ENCODE measurements around the gene CASKIN1.

CASKIN1 gene

GRCh38 chr16:2188395-2188794, 8.0 kb downstream of the CASKIN1 start:
- no peak overlapping the region for H3K4me3 ChIP-seq (ENCODE audit: low read depth, low read length)
- DNase-seq (ENCODE audit: low read depth), result no peak
- in situ Hi-C loops (cut with HindIII; ENCODE audit: low sequenced_read_pairs), result no loop called here
- TF ChIP-seq CTCF (IDR thresholded peaks at IDR 0.05; ENCODE audit: low read depth, low read length, missing control alignments), result no peak

- no peak overlapping the region for H3K4me3 ChIP-seq (ENCODE audit: low read depth, low read length)
- TF ChIP-seq CTCF (IDR thresholded peaks at IDR 0.05; ENCODE audit: low read depth, low read length, missing control alignments), result no peak
- in situ Hi-C loops (cut with HindIII; ENCODE audit: low sequenced_read_pairs), result no loop called here
- DNase-seq (ENCODE audit: low read depth), result no peak
Measured at GRCh38 chr16:2187212-2187611, 9.2 kb downstream of the CASKIN1 start.

GRCh38 chr16:2186505-2186904, 9.9 kb downstream of the CASKIN1 start:
- H3K4me3 ChIP-seq (ENCODE audit: low read depth, low read length), result no peak overlapping the region
- DNase-seq (ENCODE audit: low read depth), result no peak
- in situ Hi-C loops (cut with HindIII; ENCODE audit: low sequenced_read_pairs), result no loop called here
- no peak for TF ChIP-seq CTCF (IDR thresholded peaks at IDR 0.05; ENCODE audit: low read depth, low read length, missing control alignments)

DNA sequence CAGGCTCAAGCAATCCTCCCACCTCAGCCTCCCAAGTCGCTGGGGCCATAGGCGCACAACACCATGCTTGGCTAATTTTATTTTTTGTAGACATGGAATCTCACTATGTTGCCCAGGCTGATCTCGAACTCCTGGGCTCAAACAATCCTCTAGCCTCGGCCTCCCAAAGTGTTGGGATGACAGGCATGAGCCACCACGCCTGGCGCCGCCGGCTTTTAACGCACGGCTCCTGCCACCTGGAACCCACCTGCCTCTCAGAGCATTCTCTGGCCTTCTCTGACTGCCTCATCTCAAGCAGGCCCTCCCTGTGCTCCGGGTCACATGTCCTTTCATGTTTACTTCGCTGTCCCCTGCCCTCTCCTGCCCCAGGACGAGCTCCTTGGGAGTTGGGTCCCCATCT, 10.3 kb downstream of the CASKIN1 start:
- in situ Hi-C loops (cut with HindIII; ENCODE audit: low sequenced_read_pairs), result no loop called here
- TF ChIP-seq CTCF (IDR thresholded peaks at IDR 0.05; ENCODE audit: low read depth, low read length, missing control alignments), result no peak
- DNase-seq (ENCODE audit: low read depth), result no peak
- no peak overlapping the region for H3K4me3 ChIP-seq (ENCODE audit: low read depth, low read length)

GRCh38 chr16:2184962-2185361, 11.4 kb downstream of the CASKIN1 start:
- in situ Hi-C loops (cut with HindIII; ENCODE audit: low sequenced_read_pairs), result no loop called here
- TF ChIP-seq CTCF (IDR thresholded peaks at IDR 0.05; ENCODE audit: low read depth, low read length, missing control alignments), result no peak
- DNase-seq (ENCODE audit: low read depth), result no peak
- H3K4me3 ChIP-seq (ENCODE audit: low read depth, low read length), result no peak overlapping the region

GRCh38 chr16:2184346-2184745, 12.1 kb downstream of the CASKIN1 start:
- no peak overlapping the region for H3K4me3 ChIP-seq (ENCODE audit: low read depth, low read length)

More at GRCh38 chr16:2184346-2184745, 12.1 kb downstream of the CASKIN1 start:
- TF ChIP-seq CTCF (IDR thresholded peaks at IDR 0.05; ENCODE audit: low read depth, low read length, missing control alignments), result no peak
- in situ Hi-C loops (cut with HindIII; ENCODE audit: low sequenced_read_pairs), result no loop called here
- DNase-seq (ENCODE audit: low read depth), result no peak
